HepG2 (cell line): ENCODE results near the gene TBC1D2B. TPM values are rescaled to one million over a fixed set of nuclear protein-coding genes. Genes with fewer than 3 reads are reported as not detected.

ENCODE experiments used
- ATAC-seq: fragments of 200-7000 bp; cut with Tn5 transposase; 3 replicates; pipeline ENCODE4 v1.9.1; 2020; ENCODE audit warnings: mild to moderate bottlenecking, moderate library complexity
- BruUV-seq: library from RNA; stranded (reverse); fragments of 400-500 nt; replicated peaks from 2 replicates; lab custom pipeline; 2021; lab: Mats Ljungman, UMichigan
- CTCF ChIA-PET: fragments of 300-600 bp; formaldehyde crosslinking; extraction: SDS; loops from one replicate; lab custom pipeline; 2021; ENCODE audit warnings: low total read pairs, inconsistent platforms, low intra/inter-chr PET ratio; lab: Yijun Ruan, JAX
- POLR2A ChIA-PET: fragments of 350-600 bp; sonication (Branson Sonifier 250); formaldehyde crosslinking; loops from one replicate; lab custom pipeline; 2020; ENCODE audit warnings: antibody characterized with exemption, inconsistent platforms; lab: Yijun Ruan, JAX
- DNase-seq: peaks from one replicate; pipeline ENCODE4 v3.0.0-alpha.2; 2015; ENCODE audit warnings: low spot score
- FAIRE-seq: peaks from 3 replicates; lab custom pipeline; 2011; peaks lifted over from hg19 to GRCh38; lab: Jason Lieb, UNC
- H2AFZ ChIP-seq: one replicate; pipeline ENCODE4 v1.6.1; 2011; ENCODE audit warnings: low read length, inconsistent platforms
- H3K27ac ChIP-seq: fragments of 300-600 bp; 3 replicates; pipeline ENCODE4 v1.8.0; 2011; ENCODE audit warnings: mixed run types, mild to moderate bottlenecking, mixed read lengths, low read length, inconsistent platforms; ENCODE audit not compliant: insufficient read depth; ENCODE audit errors: extremely low read length
- H3K27me3 ChIP-seq, 2 experiments: fragments of 200-600 bp in 1 of 2; 2 replicates in 1 of 2; 3 replicates in 1 of 2; pipeline versions ENCODE4 v1.6.0 to v1.8.0; 2011; ENCODE audit warnings: low read length in 2 of 2, mild to moderate bottlenecking in 2 of 2, moderate library complexity in 2 of 2, inconsistent platforms in 1 of 2; ENCODE audit not compliant: insufficient read depth in 2 of 2, control insufficient read depth in 1 of 2
- H3K36me3 ChIP-seq, 2 experiments: fragments of 200-600 bp in 1 of 2; replicated peaks in 1 of 2; 2 replicates in 1 of 2; 3 replicates in 1 of 2; pipeline versions ENCODE4 v1.5.1 to v1.8.0; 2011; ENCODE audit warnings: low read length in 2 of 2, inconsistent platforms in 1 of 2; ENCODE audit not compliant: insufficient read depth in 2 of 2, control insufficient read depth in 1 of 2
- H3K4me1 ChIP-seq: 2 replicates; pipeline ENCODE4 v1.5.1; 2012; ENCODE audit warnings: low read length, inconsistent platforms; ENCODE audit not compliant: insufficient read depth
- H3K4me2 ChIP-seq: 2 replicates; pipeline ENCODE4 v1.6.0; 2011; ENCODE audit warnings: low read depth, low read length, inconsistent platforms
- H3K4me3 ChIP-seq, 3 experiments: fragments of 200-600 bp in 1 of 3; sonication (generic), shearing (Covaris generic) in 1 of 3; replicated peaks in 1 of 3; 2 replicates each; pipeline ENCODE4 v1.5.1; 2011 to 2016; ENCODE audit warnings: low read length in 3 of 3, inconsistent platforms in 2 of 3, low read depth in 2 of 3, mild to moderate bottlenecking in 2 of 3, control low read depth in 1 of 3, mixed read lengths in 1 of 3; ENCODE audit not compliant: insufficient read depth in 1 of 3
- H3K79me2 ChIP-seq: one replicate; pipeline ENCODE4 v1.6.1; 2011; ENCODE audit warnings: low read length, inconsistent platforms; ENCODE audit not compliant: insufficient read depth
- H3K9ac ChIP-seq: 2 replicates; pipeline ENCODE4 v1.6.0; 2011; ENCODE audit warnings: mild to moderate bottlenecking, low read depth, low read length, inconsistent platforms; ENCODE audit not compliant: insufficient read depth
- H3K9me3 ChIP-seq: 2 replicates; pipeline ENCODE4 v1.5.1; 2012; ENCODE audit warnings: mild to moderate bottlenecking, low read length
- H4K20me1 ChIP-seq: 2 replicates; pipeline ENCODE4 v1.6.0; 2011; ENCODE audit warnings: inconsistent platforms, mild to moderate bottlenecking, low read length, moderate library complexity; ENCODE audit not compliant: insufficient read depth
- ZBTB1 ChIP-seq: sonication (generic); formaldehyde crosslinking; IDR thresholded peaks from 2 replicates; pipeline ENCODE4 v1.4.0; 2020; ENCODE audit warnings: missing genetic modification reagents, borderline replicate concordance
- ZNF160 ChIP-seq: sonication (generic); formaldehyde crosslinking; IDR thresholded peaks from 2 replicates; pipeline ENCODE4 v1.8.0; 2022; ENCODE audit warnings: mild to moderate bottlenecking, inconsistent platforms, missing genetic modification reagents
- ZNF253 ChIP-seq: sonication (generic); formaldehyde crosslinking; IDR thresholded peaks from 2 replicates; pipeline ENCODE4 v1.8.0; 2022; ENCODE audit warnings: mild to moderate bottlenecking, missing genetic modification reagents, borderline replicate concordance
- ZNF263 ChIP-seq: sonication (generic); formaldehyde crosslinking; IDR thresholded peaks from 2 replicates; pipeline ENCODE4 v1.4.0; 2020; ENCODE audit warnings: missing genetic modification reagents
- ZNF558 ChIP-seq: sonication (generic); formaldehyde crosslinking; IDR thresholded peaks from 2 replicates; pipeline ENCODE4 v1.9.0; 2022; ENCODE audit warnings: mild to moderate bottlenecking, missing genetic modification reagents, borderline replicate concordance
- ZNF564 ChIP-seq: sonication (generic); formaldehyde crosslinking; IDR thresholded peaks from 2 replicates; pipeline ENCODE4 v1.8.1; 2023; ENCODE audit warnings: mild to moderate bottlenecking, missing genetic modification reagents
- ZNF775 ChIP-seq: sonication (generic); formaldehyde crosslinking; IDR thresholded peaks from 2 replicates; pipeline ENCODE4 v1.4.0; 2020; ENCODE audit warnings: missing genetic modification reagents, mild to moderate bottlenecking, moderate library complexity, borderline replicate concordance
- ZSCAN9 ChIP-seq: IDR thresholded peaks from 2 replicates; pipeline ENCODE4 v1.6.1; 2016; ENCODE audit warnings: borderline replicate concordance
- WGBS: methylation state at CpG from one replicate; pipeline ENCODE4 v1.1.6; 2017; ENCODE audit warnings: low lambda C conversion rate; 5-methylcytosine and 5-hydroxymethylcytosine counted together
- in situ Hi-C: cut with HindIII; loops from 2 replicates; pipeline ENCODE4 v1.10.0; 2017; ENCODE audit warnings: low pct_unique_long_range_greater_than_20kb; ENCODE audit not compliant: extremely low pct_ligation_motif_present
- intact Hi-C: fragments of 100-400 bp; cut with micrococcal nuclease; formaldehyde crosslinking; loops from one replicate; pipeline ENCODE4 v1.10.0; 2022; ENCODE audit not compliant: unreplicated experiment
- polyA plus RNA-seq, 8 experiments: library from polyadenylated mRNA; depleted of rRNA in 3 of 8; stranded (reverse) in 7 of 8; unstranded in 1 of 8; fragments of >200 nt; fragmentation: Illumina TruSeq in 4 of 8; extraction: Trizol in 4 of 8; gene quantifications; 2 replicates each; pipeline versions ENCODE4 v1.2.1 to v1.2.3, GENCODE V29; 2011 to 2016; ENCODE audit warnings: low read depth in 4 of 8, missing spikeins in 1 of 8, mixed read lengths in 1 of 8; ENCODE audit not compliant: insufficient read depth in 1 of 8
- total RNA-seq, 5 experiments: library from RNA; depleted of rRNA; stranded (reverse); fragments of >200 nt; fragmentation: Illumina TruSeq; extraction: Trizol; gene quantifications; 2 replicates each; pipeline ENCODE4 v1.2.3, GENCODE V29; 2016; ENCODE audit warnings: low read depth in 1 of 5
- TF ChIP-seq, protein P1 (sequence below): sonication (generic); formaldehyde crosslinking; conservative IDR thresholded peaks from 2 replicates; pipeline ENCODE4 v1.5.0; 2020; ENCODE audit warnings: missing genetic modification reagents

The TBC1D2B gene
- total and polyA plus RNA-seq, 2 of the 13 experiments (the other 11 are each of a cell fraction or from before 2014, with no cell fraction given), result 10.1 to 14.4 TPM

DNA sequence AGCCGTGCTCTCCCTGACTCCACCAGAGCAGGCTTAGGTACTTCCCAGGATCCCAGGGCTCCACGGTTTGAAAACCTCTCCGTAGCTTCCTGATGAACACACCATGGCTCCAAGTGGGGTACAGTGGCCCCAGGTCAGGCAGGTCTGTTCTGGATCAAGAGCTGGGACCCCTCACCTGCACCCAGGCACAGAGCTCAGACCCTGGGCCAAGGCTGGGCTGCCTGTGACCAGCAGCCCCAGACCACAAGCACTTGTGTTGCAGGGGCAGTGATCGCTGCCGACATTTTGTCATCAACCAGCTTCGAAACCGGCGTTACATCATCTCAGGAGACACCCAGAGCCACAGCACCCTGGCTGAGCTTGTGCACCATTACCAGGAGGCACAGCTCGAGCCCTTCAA lies 20.2 kb upstream of the TBC1D2B start:
- DNase-seq, result no peak
- no peaks in the 10 kb centered on the region for H3K79me2 ChIP-seq
- H4K20me1 ChIP-seq, result no peaks in the 10 kb centered on the region
- in situ Hi-C loops, result no loop called here
- H3K4me2 ChIP-seq, result no peak overlapping the region
- H3K9me3 ChIP-seq, result no peaks in the 10 kb centered on the region
- H3K9ac ChIP-seq, result no peak overlapping the region
- ChIA-PET CTCF (no interaction called here), POLR2A (no interaction called here)
- no peak for ATAC-seq
- H3K27ac ChIP-seq, result no peak overlapping the region
- peaks cover under 1% of the 10 kb centered on the region; the same call in 1 of the 2 replicates for H3K4me1 ChIP-seq
- TF ChIP-seq ZNF263 (CRISPR knock-in tag) (no peak), ZBTB1 (no peak), ZNF558 (CRISPR knock-in tag) (no peak), ZNF253 (no peak), ZSCAN9 (CRISPR knock-in tag) (no peak), ZNF564 (CRISPR knock-in tag) (no peak), ZNF160 (CRISPR knock-in tag) (no peak), ZNF775 (no peak)
- TF ChIP-seq, protein P1, sequence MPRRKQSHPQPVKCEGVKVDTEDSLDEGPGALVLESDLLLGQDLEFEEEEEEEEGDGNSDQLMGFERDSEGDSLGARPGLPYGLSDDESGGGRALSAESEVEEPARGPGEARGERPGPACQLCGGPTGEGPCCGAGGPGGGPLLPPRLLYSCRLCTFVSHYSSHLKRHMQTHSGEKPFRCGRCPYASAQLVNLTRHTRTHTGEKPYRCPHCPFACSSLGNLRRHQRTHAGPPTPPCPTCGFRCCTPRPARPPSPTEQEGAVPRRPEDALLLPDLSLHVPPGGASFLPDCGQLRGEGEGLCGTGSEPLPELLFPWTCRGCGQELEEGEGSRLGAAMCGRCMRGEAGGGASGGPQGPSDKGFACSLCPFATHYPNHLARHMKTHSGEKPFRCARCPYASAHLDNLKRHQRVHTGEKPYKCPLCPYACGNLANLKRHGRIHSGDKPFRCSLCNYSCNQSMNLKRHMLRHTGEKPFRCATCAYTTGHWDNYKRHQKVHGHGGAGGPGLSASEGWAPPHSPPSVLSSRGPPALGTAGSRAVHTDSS (CRISPR knock-in tag), result no peak
- BruUV-seq, result no TSS peak
- no peak overlapping the region for H2AFZ ChIP-seq
- intact Hi-C loops, result no loop called here
- FAIRE-seq, result no peak
- H3K4me3 ChIP-seq, result no peak overlapping the region
- no peaks in the 10 kb centered on the region for H3K36me3 ChIP-seq
- peaks cover 0 to 3% of the 10 kb centered on the region in 2 experiments; a peak in 2 of 5 replicates for H3K27me3 ChIP-seq
- WGBS, result 31% methylated on average over 4 of the region's 9 CpGs
